K562 (cell line): Measurements from ENCODE around the gene DNAJB2. TPM values are rescaled to one million over a fixed set of nuclear protein-coding genes. Genes with fewer than 3 reads are reported as not detected.

Experiments used
- C11orf30 ChIP-seq: fragments of 450-650 bp; IDR thresholded peaks from 2 replicates; pipeline ENCODE4 v1.6.1; 2016; ENCODE audit warnings: low read depth, mild to moderate bottlenecking
- HDGF ChIP-seq: fragments of 450-650 bp; IDR thresholded peaks from 2 replicates; pipeline ENCODE4 v1.6.1; 2016
- POLR2G ChIP-seq: fragments of 200-400 bp; formaldehyde crosslinking; IDR thresholded peaks from 2 replicates; pipeline ENCODE4 v1.6.1; 2017; ENCODE audit warnings: low read depth, mild to moderate bottlenecking, antibody characterized with exemption, low read length, moderate library complexity
- PTTG1 ChIP-seq: fragments of 450-650 bp; IDR thresholded peaks from 2 replicates; pipeline ENCODE4 v1.6.1; 2016; ENCODE audit warnings: low read depth, mild to moderate bottlenecking, missing genetic modification characterization, missing compliant biosample characterization
- SETDB1 ChIP-seq: IDR thresholded peaks from one replicate; pipeline ENCODE4 v1.6.1; 2012; ENCODE audit warnings: low read length, control low read depth, inconsistent platforms
- XRCC5 ChIP-seq: fragments of 200-400 bp; formaldehyde crosslinking; IDR thresholded peaks from 2 replicates; pipeline ENCODE4 v1.6.1; 2017; ENCODE audit warnings: low read depth, mild to moderate bottlenecking, low read length
- polyA plus RNA-seq, 8 experiments: library from polyadenylated mRNA; depleted of rRNA in 4 of 8; stranded (reverse) in 5 of 8; unstranded in 3 of 8; fragments of >200 nt; fragmentation: Nextera tagmentation in 2 of 8; fragmentation: Illumina TruSeq in 1 of 8; extraction: Ambion mirVana in 2 of 8; extraction: Trizol in 1 of 8; gene quantifications; 2 replicates each; pipeline versions ENCODE4 v1.2.1 to v1.2.3, GENCODE V29; 2011 to 2014; ENCODE audit warnings: inconsistent platforms in 1 of 8, missing spikeins in 1 of 8
- total RNA-seq, 7 experiments: library from RNA; depleted of rRNA in 6 of 7; stranded (reverse); fragments of >200 nt in 6 of 7; fragmentation: Illumina TruSeq in 2 of 7; extraction: Trizol in 2 of 7; gene quantifications; 2 replicates each; pipeline versions ENCODE4 v1.2.1 to v1.2.3, GENCODE V29; 2011 to 2021; ENCODE audit warnings: low replicate concordance in 1 of 7
- TF ChIP-seq, protein P1 (sequence below): fragments of 450-650 bp; IDR thresholded peaks from 2 replicates; pipeline ENCODE4 v1.6.1; 2014; ENCODE audit warnings: low read depth, mild to moderate bottlenecking, moderate library complexity, borderline replicate concordance
- TF ChIP-seq, protein P2 (sequence below): sonication (generic); formaldehyde crosslinking; IDR thresholded peaks from 2 replicates; pipeline ENCODE4 v1.8.1; 2023; ENCODE audit warnings: mild to moderate bottlenecking, missing genetic modification reagents
- TF ChIP-seq, protein P3 (sequence below): sonication (generic); formaldehyde crosslinking; IDR thresholded peaks from 2 replicates; pipeline ENCODE4 v1.8.0; 2023; ENCODE audit warnings: mild to moderate bottlenecking, missing genetic modification reagents
- TF ChIP-seq, protein P4 (sequence below), 2 experiments: fragments of 450-650 bp; formaldehyde crosslinking in 1 of 2; IDR thresholded peaks; 2 replicates each; pipeline versions ENCODE4 v1.4.0 to v1.6.1; 2014 to 2020; ENCODE audit warnings: mild to moderate bottlenecking in 2 of 2, borderline replicate concordance in 1 of 2, low read depth in 1 of 2
- TF ChIP-seq, protein P5 (sequence below): IDR thresholded peaks from 2 replicates; pipeline ENCODE4 v1.6.1; 2012; ENCODE audit warnings: low read depth, low read length, improper control_type of control experiment, borderline replicate concordance

Gene DNAJB2
- total and polyA plus RNA-seq, 9 of the 15 experiments (the other 6 are each of a cell fraction or from before 2014, with no cell fraction given) = 0.08 to 3.0 (median 2.2) TPM; not detected in 1

DNA sequence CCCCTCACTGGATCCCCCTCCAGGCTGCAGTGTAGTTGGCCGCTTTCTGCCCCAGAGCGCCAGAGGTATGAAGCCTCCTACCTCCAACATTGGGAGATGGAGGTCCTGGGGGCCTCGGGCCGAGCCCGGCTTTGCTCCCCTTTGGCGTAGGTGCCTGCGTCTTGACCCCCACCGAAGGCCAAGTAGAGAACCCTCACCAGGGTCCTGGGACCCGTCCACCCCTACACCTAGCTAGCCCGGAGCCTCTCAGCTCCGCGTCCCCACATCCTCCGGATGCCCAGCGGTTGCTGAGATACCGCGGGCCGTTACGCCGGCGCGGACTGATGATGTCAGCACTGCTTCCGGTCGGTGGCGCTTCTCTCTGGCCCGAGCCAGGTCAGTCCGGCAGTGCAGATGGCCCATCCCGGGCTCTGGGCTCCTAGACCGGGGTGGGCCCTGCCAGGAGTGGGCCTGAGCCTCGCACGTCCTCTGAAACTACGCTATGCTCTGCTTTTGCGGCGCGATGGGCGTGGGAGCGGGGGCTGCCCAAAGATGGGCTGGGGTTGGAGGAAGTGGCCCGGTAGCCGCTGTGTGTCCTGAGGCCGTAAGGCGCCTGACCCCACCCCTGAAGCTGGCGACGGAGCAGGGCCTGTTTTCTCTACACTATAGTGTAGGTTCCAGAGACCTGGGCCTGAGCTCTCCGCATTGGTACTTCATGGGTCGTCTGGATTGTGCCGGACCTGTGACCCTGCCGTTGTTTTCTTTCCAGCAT lies 33.8 kb upstream of the DNAJB2 start, which contains the start of the genes GLB1L and STK16 (continued):
- TF ChIP-seq, protein P1, sequence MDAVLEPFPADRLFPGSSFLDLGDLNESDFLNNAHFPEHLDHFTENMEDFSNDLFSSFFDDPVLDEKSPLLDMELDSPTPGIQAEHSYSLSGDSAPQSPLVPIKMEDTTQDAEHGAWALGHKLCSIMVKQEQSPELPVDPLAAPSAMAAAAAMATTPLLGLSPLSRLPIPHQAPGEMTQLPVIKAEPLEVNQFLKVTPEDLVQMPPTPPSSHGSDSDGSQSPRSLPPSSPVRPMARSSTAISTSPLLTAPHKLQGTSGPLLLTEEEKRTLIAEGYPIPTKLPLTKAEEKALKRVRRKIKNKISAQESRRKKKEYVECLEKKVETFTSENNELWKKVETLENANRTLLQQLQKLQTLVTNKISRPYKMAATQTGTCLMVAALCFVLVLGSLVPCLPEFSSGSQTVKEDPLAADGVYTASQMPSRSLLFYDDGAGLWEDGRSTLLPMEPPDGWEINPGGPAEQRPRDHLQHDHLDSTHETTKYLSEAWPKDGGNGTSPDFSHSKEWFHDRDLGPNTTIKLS = peak; percentile 44; the same call in 1 of the 2 replicates
- TF ChIP-seq, protein P2, sequence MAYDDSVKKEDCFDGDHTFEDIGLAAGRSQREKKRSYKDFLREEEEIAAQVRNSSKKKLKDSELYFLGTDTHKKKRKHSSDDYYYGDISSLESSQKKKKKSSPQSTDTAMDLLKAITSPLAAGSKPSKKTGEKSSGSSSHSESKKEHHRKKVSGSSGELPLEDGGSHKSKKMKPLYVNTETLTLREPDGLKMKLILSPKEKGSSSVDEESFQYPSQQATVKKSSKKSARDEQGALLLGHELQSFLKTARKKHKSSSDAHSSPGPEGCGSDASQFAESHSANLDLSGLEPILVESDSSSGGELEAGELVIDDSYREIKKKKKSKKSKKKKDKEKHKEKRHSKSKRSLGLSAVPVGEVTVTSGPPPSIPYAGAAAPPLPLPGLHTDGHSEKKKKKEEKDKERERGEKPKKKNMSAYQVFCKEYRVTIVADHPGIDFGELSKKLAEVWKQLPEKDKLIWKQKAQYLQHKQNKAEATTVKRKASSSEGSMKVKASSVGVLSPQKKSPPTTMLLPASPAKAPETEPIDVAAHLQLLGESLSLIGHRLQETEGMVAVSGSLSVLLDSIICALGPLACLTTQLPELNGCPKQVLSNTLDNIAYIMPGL (CRISPR knock-in tag) = no peak
- TF ChIP-seq PTTG1 (no peak), C11orf30 (peak; percentile 95), XRCC5 (no peak), HDGF (no peak), POLR2G (peak; percentile 98), SETDB1 (no peak)
- TF ChIP-seq, protein P3, sequence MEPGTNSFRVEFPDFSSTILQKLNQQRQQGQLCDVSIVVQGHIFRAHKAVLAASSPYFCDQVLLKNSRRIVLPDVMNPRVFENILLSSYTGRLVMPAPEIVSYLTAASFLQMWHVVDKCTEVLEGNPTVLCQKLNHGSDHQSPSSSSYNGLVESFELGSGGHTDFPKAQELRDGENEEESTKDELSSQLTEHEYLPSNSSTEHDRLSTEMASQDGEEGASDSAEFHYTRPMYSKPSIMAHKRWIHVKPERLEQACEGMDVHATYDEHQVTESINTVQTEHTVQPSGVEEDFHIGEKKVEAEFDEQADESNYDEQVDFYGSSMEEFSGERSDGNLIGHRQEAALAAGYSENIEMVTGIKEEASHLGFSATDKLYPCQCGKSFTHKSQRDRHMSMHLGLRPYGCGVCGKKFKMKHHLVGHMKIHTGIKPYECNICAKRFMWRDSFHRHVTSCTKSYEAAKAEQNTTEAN (CRISPR knock-in tag) = no peak
- TF ChIP-seq, protein P4, sequence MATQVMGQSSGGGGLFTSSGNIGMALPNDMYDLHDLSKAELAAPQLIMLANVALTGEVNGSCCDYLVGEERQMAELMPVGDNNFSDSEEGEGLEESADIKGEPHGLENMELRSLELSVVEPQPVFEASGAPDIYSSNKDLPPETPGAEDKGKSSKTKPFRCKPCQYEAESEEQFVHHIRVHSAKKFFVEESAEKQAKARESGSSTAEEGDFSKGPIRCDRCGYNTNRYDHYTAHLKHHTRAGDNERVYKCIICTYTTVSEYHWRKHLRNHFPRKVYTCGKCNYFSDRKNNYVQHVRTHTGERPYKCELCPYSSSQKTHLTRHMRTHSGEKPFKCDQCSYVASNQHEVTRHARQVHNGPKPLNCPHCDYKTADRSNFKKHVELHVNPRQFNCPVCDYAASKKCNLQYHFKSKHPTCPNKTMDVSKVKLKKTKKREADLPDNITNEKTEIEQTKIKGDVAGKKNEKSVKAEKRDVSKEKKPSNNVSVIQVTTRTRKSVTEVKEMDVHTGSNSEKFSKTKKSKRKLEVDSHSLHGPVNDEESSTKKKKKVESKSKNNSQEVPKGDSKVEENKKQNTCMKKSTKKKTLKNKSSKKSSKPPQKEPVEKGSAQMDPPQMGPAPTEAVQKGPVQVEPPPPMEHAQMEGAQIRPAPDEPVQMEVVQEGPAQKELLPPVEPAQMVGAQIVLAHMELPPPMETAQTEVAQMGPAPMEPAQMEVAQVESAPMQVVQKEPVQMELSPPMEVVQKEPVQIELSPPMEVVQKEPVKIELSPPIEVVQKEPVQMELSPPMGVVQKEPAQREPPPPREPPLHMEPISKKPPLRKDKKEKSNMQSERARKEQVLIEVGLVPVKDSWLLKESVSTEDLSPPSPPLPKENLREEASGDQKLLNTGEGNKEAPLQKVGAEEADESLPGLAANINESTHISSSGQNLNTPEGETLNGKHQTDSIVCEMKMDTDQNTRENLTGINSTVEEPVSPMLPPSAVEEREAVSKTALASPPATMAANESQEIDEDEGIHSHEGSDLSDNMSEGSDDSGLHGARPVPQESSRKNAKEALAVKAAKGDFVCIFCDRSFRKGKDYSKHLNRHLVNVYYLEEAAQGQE (IDR thresholded peaks at IDR 0.05; ENCODE audit: borderline replicate concordance) = peak; percentile 97
- TF ChIP-seq, protein P4 (CRISPR knock-in tag; IDR thresholded peaks at IDR 0.05; ENCODE audit: low read depth) = no peak
- TF ChIP-seq, protein P5, sequence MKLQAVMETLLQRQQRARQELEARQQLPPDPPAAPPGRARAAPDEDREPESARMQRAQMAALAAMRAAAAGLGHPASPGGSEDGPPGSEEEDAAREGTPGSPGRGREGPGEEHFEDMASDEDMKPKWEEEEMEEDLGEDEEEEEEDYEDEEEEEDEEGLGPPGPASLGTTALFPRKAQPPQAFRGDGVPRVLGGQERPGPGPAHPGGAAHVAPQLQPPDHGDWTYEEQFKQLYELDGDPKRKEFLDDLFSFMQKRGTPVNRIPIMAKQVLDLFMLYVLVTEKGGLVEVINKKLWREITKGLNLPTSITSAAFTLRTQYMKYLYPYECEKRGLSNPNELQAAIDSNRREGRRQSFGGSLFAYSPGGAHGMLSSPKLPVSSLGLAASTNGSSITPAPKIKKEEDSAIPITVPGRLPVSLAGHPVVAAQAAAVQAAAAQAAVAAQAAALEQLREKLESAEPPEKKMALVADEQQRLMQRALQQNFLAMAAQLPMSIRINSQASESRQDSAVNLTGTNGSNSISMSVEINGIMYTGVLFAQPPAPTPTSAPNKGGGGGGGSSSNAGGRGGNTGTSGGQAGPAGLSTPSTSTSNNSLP = no peak
